Dendritic cell treated with granulocyte-macrophage colony-stimulating factor and Interleukin-4, amounts not matched to agents 40 ng/mL and 50 ng/mL, for 4 days (primary cell): ENCODE data around the gene PPARG.
"Not testable (repeated sequence)": the region's sequence is repeated elsewhere in the genome, so short reads cannot be mapped to it uniquely, and the experiment has no call there.

Source experiments
- H3K27ac Mint-ChIP-seq: one replicate; pipeline ENCODE4 v1.8.0; 2022; ENCODE audit warnings: mild to moderate bottlenecking, mixed read lengths
- H3K27me3 Mint-ChIP-seq: one replicate; pipeline ENCODE4 v1.8.0; 2022; ENCODE audit warnings: mild to moderate bottlenecking, mixed read lengths
- H3K36me3 Mint-ChIP-seq: one replicate; pipeline ENCODE4 v1.8.0; 2022; ENCODE audit warnings: low read depth, mixed read lengths
- H3K4me1 Mint-ChIP-seq: one replicate; pipeline ENCODE4 v1.8.0; 2022; ENCODE audit warnings: low read depth, mixed read lengths
- H3K4me3 Mint-ChIP-seq: one replicate; pipeline ENCODE4 v1.8.0; 2022; ENCODE audit warnings: mild to moderate bottlenecking, moderate library complexity, mixed read lengths
- H3K9me3 Mint-ChIP-seq: one replicate; pipeline ENCODE4 v1.8.0; 2022; ENCODE audit warnings: mixed read lengths
- intact Hi-C: fragments of 100-400 bp; cut with micrococcal nuclease; formaldehyde crosslinking; loops from one replicate; pipeline ENCODE4 v1.15.0; 2022

The PPARG gene

GRCh38 chr3:12478326-12478725, 189.5 kb downstream of the PPARG start:
- Mint-ChIP-seq H3K27me3 (no peaks in the 10 kb centered on the region), H3K9me3 (no peaks in the 10 kb centered on the region), H3K4me1 (peaks cover 35% of the 10 kb centered on the region), H3K27ac (no peak overlapping the region), H3K36me3 (no peaks in the 10 kb centered on the region), H3K4me3 (no peak overlapping the region)
- intact Hi-C loops = no loop called here

- intact Hi-C loops, H3K9me3 Mint-ChIP-seq, H3K4me3 Mint-ChIP-seq, H3K27ac Mint-ChIP-seq, H3K27me3 Mint-ChIP-seq, H3K36me3 Mint-ChIP-seq: not testable (repeated sequence)
- H3K4me1 Mint-ChIP-seq = peaks cover 42% of the 10 kb centered on the region
These were observed 190.3 kb downstream of the PPARG start for GRCh38 chr3:12479198-12479597.

- intact Hi-C loops = loop anchor here (1.0 to 5.0 kb wide), 3 partner anchors 193 to 345 kb away; partner anchors contain the start of gene PPARG
- Mint-ChIP-seq H3K9me3 (no peaks in the 10 kb centered on the region), H3K27me3 (no peaks in the 10 kb centered on the region), H3K4me1 (peaks cover 42% of the 10 kb centered on the region), H3K4me3 (no peak overlapping the region), H3K27ac (peak overlapping the region; percentile 19), H3K36me3 (peaks cover 8% of the 10 kb centered on the region)
These were observed 191.1 kb downstream of the PPARG start for GRCh38 chr3:12479919-12480427.

GRCh38 chr3:12483410-12483809, 194.5 kb downstream of the PPARG start:
- H3K4me3 Mint-ChIP-seq = peak overlapping the region; percentile 98
- peak overlapping the region; percentile 91 for H3K27ac Mint-ChIP-seq
- peaks cover 8% of the 10 kb centered on the region for H3K36me3 Mint-ChIP-seq
- H3K4me1 Mint-ChIP-seq = peaks cover 63% of the 10 kb centered on the region
- no peaks in the 10 kb centered on the region for H3K9me3 Mint-ChIP-seq
- intact Hi-C loops = loop anchor here (5.0 kb wide), 2 partner anchors 196 to 306 kb away; partner anchors contain the start of gene PPARG
- H3K27me3 Mint-ChIP-seq = no peaks in the 10 kb centered on the region

- H3K9me3 Mint-ChIP-seq = no peaks in the 10 kb centered on the region
- peaks cover 8% of the 10 kb centered on the region for H3K36me3 Mint-ChIP-seq
- no peaks in the 10 kb centered on the region for H3K27me3 Mint-ChIP-seq
- peaks cover 67% of the 10 kb centered on the region for H3K4me1 Mint-ChIP-seq
- intact Hi-C loops = loop anchor here (5.0 kb wide), 2 partner anchors 197 to 307 kb away; partner anchors contain the start of gene PPARG
- peak overlapping the region; percentile 91 for H3K27ac Mint-ChIP-seq
- peak overlapping the region; percentile 98 for H3K4me3 Mint-ChIP-seq
These were observed 195.0 kb downstream of the PPARG start for GRCh38 chr3:12483872-12484197.
